ENCODE data around the gene TRAPPC13. TPM values are rescaled to one million over a fixed set of nuclear protein-coding genes. Genes with fewer than 3 reads are reported as not detected.
A peak's percentile ranks its signal among the peaks of the same experiment; 100 is the strongest.

Gene TRAPPC13
- total and polyA plus RNA-seq, 2 of the 13 experiments (the other 11 are each of a cell fraction or from before 2014, with no cell fraction given) = 8.4 to 19.6 TPM

GRCh38 chr5:65651144-65651543 lies 26.3 kb downstream of the TRAPPC13 start (continued):
- no peak for TF ChIP-seq ZNF512B (CRISPR knock-in tag; IDR thresholded peaks at IDR 0.05; ENCODE audit: borderline replicate concordance)
- no peak for TF ChIP-seq ASH2L (IDR thresholded peaks at IDR 0.05; ENCODE audit: insufficient read length, low read depth, low read length)
- TF ChIP-seq RORA (CRISPR knock-in tag; IDR thresholded peaks at IDR 0.05) = no peak
- no peak for TF ChIP-seq THAP7 (CRISPR knock-in tag; IDR thresholded peaks at IDR 0.05)
- TF ChIP-seq TFDP2 (CRISPR knock-in tag; IDR thresholded peaks at IDR 0.05) = no peak
- no peak for TF ChIP-seq HBP1 (CRISPR knock-in tag; IDR thresholded peaks at IDR 0.05; ENCODE audit: low read depth)
- peak; percentile 72 for TF ChIP-seq RXRB (CRISPR knock-in tag; IDR thresholded peaks at IDR 0.05; ENCODE audit: borderline replicate concordance)
- TF ChIP-seq CSRNP2 (CRISPR knock-in tag; conservative IDR thresholded peaks at IDR 0.05; ENCODE audit: low read depth) = no peak
- TF ChIP-seq ZNF552 (CRISPR knock-in tag; IDR thresholded peaks at IDR 0.05; ENCODE audit: borderline replicate concordance) = no peak
- no peak for TF ChIP-seq CSRNP1 (CRISPR knock-in tag; IDR thresholded peaks at IDR 0.05)
- TF ChIP-seq ZNF530 (CRISPR knock-in tag; IDR thresholded peaks at IDR 0.05; ENCODE audit: low read depth) = no peak
- no peak for TF ChIP-seq MIER2 (CRISPR knock-in tag; IDR thresholded peaks at IDR 0.05)
- TF ChIP-seq ZNF782 (CRISPR knock-in tag; IDR thresholded peaks at IDR 0.05; ENCODE audit: borderline replicate concordance) = no peak
- no peak for TF ChIP-seq CREB1 (IDR thresholded peaks at IDR 0.05)
- TF ChIP-seq CREB1 (CRISPR knock-in tag; IDR thresholded peaks at IDR 0.05) = no peak
- no peak for TF ChIP-seq HMG20B (CRISPR knock-in tag; conservative IDR thresholded peaks at IDR 0.05)
- no peak for TF ChIP-seq ZBTB34 (CRISPR knock-in tag; IDR thresholded peaks at IDR 0.05)
